T1000 (cell line): ENCODE results near the gene MSLN.
A peak's percentile ranks its signal among the peaks of the same experiment; 100 is the strongest.

Experiments
- DNase-seq: peaks from one replicate; lab custom pipeline; 2025; ENCODE audit warnings: mixed read lengths; lab: John Stamatoyannopoulos, UW

MSLN gene

GRCh38 chr16:760545-761343 is at the start of gene MSLN:
Gene MSLN (plus strand): TSS chr16:760734. CDS start chr16:762681, 1,947 bp downstream.
- DNase-seq: peak; percentile 51

DNA sequence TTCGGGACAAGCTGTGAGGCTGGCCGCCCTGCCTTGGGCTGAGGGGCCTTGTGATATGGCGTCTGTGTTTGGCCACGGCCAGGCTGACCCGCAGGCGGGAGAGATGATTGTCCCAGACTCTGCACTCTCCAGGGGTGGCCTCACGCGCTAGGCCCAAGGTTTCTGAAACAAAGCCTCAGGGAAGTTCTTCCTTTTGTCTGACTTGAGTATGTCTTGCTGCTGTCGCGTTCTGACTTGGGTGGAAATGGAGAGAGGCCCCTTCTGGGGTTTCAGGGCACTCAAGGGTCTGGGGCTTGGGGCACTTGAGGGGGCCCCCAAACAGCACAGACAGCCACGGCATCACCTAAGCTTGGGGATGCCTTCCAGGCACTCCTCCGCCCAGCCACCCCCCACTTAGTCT is 49.5 kb upstream of the MSLN start:
- DNase-seq: no peak

GRCh38 chr16:711548-712320 is 48.8 kb upstream of the MSLN start:
- peak; percentile 77 for DNase-seq

DNA sequence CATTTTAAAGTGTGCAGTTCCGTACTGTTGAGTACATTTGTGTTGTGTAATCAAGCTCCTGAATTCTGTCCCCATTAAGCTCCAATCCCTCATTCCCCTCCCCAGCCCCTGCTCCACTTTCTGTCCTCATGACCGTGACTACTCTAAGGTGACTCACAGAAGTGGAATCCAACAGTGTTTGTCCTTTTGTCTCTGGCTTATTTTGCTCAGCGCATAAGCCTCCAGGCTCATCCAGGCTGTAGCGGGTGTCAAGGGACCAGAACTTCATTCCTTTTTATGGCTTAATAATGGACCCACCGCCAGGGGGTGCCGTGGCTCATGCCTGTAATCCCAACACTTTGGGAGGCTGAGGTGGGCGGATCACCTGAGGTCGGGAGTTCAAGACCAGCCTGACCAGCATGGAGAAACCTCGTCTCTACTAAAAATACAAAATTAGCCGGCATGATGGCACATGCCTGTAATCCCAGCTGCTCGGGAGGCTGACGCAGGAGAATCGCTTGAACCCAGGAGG is 47.7 kb upstream of the MSLN start:
- peak; percentile 87 for DNase-seq

DNA sequence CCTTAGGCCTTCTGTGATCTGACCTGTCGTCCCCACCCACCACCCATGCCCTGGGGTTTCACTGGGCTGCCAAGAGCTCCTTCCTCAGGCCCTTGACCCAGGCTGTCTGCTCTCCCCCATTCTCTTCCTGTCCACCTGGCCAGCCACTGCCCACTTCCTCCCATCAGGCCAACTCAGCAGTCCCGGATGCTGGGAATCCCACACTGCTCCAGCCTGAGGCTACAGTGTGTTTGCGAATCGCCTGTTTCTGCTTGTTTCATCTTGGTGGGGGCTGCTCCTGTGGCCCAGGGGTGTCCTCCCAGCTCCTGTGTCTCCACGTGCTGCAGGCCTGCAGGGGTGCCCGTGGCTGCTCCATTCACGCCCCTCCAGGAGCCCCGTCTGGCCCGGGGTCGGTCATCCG is 46.5 kb upstream of the MSLN start:
- no peak for DNase-seq

GRCh38 chr16:714558-715476 is 45.7 kb upstream of the MSLN start, which contains the start of gene METRN:
Gene METRN (plus strand): TSS chr16:715118. CDS start chr16:715290, 172 bp downstream.
- peak; percentile 88 for DNase-seq

- DNase-seq: no peak
Measured at GRCh38 chr16:715477-716199, 44.9 kb upstream of the MSLN start.

DNA sequence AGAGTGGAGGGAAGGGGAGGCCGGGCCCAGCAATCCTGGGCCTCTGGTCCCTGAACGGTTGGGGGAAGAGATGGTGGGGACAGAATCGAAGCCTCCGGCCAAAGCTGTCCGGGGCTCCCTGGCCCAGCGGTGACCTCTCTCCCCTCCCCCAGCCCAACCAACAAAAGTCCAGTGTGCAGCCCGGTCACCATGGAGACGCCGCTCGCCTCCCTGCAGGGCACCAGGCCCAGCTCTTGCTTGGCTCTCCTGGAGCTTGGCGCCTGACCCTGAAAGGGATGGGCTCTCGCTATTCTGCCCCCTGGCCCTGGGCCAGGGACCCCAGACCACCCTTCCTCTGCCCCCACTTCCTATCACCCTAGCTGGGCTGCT is 44.4 kb upstream of the MSLN start:
- no peak for DNase-seq

GRCh38 chr16:716768-717325 is 43.7 kb upstream of the MSLN start:
- DNase-seq: no peak

DNA sequence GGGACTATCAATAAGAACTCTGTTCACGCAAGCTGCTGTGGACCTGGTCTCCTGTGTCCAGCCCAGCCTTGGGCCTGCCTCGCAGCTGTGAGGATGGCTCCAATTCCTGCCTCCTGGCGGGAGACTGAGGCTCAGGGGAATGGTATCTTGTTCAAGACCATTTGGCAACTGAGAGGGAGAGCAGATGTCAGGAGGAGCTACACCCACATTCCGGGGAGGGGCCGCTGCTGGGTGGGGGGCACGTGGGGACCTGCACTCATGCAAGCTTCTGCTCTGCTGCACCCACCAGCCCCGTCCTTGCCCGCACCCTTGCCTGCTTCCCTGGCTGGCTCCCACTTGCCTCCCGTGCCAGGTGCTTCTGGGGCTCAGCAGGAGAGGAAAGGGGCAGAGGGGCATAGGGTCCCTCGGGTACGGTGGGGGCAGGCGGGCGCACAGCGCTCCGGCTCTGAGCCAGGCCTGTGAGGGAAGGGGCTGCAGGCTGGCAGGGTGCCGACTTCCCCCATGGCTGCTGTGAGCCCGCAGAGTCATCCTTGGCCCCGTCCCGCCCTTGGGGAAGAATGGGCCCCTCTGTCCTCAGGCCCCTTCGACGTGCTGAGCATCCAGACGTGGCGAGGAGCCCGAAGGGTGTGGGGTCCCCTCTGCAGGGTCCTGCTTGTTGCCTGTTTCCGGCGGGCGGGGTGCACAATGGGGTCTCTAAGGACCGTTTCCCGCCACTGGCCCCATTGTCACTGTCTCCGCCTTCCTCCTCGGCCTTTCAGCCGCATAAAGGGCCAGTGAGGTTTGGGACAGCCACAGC is 42.9 kb upstream of the MSLN start:
- no peak for DNase-seq

DNA sequence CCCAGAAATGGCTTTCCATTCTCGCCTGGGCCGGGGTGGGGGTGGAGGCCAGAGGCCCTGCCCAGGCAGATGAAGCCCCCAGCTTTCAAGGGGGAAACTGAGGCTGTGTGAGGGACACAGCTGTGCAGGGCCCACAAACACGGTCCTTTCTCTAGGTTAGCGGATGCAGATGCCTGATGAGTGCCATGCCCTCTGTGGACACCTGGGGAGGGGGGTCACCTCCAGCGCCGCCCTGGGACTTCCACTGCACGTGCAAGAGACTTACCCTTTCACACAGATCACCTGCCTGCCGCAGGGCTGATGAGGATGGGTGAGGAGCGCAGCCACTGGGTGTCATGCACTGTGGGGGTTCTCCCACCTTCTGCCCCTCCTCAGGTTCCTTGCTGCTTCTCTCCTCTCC is 42.1 kb upstream of the MSLN start:
- DNase-seq: no peak

GRCh38 chr16:718922-719321 is 41.6 kb upstream of the MSLN start:
- DNase-seq: no peak

DNA sequence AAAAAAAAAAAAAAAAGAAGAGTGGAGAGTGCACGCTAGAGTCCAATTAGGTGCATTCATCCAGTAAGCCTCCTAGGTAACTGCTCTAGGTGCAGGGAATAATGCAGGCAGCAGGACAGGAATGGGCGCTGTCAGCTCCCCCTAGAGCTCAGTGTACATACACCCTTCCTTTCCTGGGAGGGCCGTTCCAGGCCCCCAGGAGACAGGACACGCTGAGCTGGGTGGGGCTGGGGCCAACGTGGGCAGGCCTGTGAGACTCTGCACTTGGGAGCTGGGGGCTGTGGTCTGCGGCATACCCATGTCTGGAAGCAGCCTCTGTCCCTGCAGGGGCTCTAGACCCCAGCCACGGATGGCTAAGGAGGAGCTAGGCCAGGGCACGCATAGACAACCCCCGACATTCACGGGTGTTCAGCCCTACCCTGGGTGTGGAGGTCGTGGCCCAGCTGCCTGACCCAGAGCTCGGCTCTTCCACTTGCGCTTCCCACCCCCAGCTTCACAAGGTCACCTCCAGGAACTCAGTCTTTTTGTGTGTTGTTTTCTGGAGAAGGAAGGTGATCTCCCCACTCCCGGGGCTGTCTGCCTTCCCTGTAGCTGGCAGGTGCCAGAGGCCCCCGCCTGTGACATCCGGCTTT is 40.6 kb upstream of the MSLN start:
- DNase-seq: no peak

DNA sequence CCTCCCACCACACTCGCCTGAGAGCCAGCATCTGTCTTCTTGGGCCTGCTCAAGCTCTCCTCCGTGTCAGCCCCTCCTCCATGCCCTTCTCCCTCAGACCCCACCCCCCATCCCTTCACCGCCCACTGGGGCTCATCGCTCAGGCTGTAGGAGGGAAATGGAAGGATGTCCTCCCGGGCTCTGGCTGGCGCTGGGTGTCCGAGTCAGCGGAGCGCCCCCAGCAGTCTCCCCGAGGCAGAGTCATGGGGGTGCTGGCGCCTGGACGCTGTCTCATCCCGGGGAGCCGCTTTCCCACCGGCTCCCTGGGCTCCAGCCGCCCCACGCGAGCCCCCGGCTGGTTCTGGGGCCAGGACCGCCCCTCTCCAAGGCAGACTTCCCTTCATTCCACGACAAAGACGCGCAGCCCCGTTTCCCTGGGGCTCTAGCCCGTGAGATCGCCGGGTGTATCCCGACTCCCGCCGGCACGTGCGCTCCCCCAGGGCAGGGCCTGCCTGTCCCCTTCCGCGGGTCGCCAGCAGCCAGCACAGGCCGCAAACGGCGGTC is 40.0 kb upstream of the MSLN start:
- DNase-seq: peak; percentile 30

DNA sequence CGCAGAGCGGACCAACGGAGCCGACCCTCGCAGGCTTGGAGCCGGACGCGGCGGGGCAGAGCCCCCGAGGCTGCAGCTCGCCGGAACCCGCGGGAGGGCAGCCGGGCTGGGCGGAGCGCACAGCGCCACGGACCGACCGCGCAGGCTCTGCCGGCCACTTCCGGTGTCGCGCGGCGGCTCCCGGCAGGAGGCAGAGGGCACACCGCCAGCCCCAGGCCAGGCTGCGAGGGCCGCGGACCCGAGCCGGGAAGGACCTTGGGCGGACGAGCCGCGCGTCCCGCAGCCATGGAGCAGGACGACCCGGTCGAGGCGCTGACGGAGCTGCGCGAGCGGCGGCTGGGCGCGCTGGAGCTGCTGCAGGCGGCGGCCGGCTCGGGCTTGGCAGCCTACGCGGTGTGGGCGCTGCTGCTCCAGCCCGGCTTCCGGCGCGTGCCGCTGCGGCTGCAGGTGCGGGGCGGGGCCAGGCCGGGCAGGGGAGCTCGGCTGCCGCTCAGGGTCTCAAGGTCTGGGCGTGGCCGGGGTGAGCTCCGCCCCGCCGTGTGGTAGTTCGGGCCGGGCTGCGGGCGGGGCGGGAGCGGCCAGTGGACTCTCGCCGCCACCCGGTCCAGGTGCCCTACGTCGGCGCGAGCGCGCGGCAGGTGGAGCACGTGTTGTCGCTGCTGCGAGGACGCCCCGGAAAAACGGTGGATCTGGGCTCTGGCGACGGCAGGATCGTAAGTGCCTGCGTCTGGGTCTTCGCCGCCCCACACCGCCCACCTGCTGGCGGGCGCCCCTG is 39.4 kb upstream of the MSLN start, which contains the start of gene ANTKMT:
Gene ANTKMT (plus strand): TSS at position 157 of the 775 bp plus-strand sequence. CDS start 129 bp downstream, at position 286.
- DNase-seq: peak; percentile 84

DNA sequence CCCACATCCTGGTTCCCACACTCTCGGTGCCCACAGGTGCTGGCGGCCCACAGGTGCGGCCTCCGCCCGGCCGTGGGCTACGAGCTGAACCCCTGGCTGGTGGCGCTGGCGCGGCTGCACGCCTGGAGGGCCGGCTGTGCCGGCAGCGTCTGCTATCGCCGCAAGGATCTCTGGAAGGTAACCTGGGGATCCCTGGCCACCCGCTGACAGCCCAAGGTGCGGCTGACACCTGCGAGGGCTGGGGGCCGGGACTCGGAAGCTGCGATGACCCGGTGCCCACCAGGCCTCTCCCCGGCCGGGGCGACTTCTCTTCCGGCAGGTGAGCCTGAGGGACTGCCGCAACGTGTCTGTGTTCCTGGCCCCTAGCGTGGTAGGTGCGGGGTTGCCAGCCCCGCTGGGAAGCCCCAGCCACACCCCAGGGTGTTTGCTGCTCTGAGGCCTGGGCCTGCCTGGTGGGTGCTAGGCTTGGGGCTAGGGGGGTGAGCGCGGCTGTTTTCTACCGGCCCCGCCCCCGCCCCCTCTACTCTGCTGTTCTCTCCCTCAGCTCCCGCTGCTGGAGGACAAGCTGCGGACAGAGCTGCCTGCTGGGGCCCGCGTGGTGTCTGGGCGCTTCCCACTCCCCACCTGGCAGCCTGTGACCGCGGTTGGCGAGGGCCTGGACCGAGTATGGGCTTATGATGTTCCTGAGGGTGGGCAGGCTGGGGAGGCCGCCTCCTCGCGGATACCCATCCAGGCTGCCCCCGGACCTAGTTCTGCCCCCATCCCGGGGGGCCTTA is 38.6 kb upstream of the MSLN start:
- no peak for DNase-seq

DNA sequence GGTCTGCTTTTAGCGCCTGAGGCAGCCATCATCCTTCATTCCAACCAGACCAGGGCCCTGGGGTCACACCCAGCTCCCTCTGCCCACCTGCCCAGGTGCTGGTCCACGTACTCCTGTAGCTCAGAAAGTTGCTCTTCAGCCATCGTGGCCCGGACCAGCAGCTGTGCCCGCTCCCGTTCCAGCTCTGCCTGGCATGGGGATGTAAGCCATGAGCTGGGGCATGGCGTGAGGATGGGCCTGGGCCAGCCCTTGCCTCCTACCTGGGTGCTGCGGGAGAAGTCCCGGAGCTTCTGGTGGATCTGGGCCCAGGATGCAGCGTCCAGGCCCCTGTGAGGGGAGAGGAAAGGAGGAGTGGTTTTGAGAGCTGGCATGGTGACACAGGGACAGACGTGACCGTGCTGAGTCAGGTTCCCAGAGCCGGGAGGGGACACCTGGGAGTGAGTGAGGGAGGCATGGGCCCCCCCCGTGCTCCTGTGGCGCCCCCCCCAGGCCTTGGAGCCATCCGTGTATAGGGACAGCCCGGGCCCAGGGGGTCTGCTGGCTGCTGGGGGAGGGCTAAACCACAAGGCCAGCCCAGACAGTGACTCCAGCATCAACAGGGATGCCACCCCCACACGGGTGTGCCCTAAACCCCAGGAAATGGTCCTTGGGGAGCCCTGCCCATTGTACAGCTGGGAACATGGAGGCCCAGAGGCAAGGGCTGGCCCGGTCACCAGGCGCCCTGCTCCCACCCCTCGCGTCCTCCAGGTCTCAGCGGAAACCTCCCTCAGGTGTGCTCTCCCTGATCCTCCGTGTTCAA is 37.5 kb upstream of the MSLN start:
- DNase-seq: no peak
